ENCODE results near the gene U2AF1L4.
A peak's percentile ranks its signal among the peaks of the same experiment; 100 is the strongest.
"Not testable (repeated sequence)": the region's sequence is repeated elsewhere in the genome, so short reads cannot be mapped to it uniquely, and the experiment has no call there.

Gene U2AF1L4

DNA sequence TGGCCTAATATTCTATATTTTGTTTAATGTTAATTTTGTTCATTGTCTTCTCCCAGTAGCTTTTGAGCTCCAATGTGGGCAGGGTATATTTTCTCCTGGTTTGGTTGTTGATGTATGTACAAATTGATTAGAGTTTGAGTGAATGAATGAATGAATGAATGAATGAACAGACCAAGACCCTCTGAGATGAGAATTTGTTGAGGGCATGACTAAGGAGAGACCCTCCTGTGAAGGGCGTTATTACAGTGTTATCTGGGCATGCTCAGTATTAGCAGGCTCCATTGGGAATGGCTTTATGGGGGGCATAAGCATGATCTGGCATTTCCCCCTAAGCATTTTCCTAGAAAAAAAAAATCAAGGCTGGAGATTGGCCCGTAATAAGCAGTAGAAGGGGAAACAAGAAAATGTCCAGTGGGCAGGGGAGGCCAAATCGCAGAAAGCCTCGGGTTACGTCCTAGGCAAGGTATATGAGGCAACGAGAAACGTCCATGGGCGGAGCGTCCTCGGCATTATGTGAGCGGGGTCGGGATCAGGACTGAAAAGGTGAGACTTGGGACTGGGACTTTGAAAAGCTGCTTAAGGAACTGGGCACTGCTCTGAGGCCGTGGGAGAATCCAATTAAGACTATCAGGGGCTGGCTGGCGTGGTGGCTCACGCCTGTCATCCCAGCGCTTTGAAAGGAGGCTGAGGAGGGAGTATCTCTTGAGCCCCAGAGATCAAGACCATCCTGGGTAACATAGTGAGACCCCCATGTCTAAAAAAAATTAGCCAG lies 29.2 kb upstream of the U2AF1L4 start:
- no peak overlapping the region for H3K4me2 ChIP-seq (ENCODE audit: low read length, poor library complexity, severe bottlenecking)
- no peak for DNase-seq
- no peak overlapping the region for H2AFZ ChIP-seq (ENCODE audit: low read depth, low read length)
- no peak overlapping the region for H2BK15ac ChIP-seq (ENCODE audit: low read depth, poor library complexity, severe bottlenecking)
- H3K27me3 ChIP-seq (ENCODE audit: control insufficient read depth in 1 of 2, insufficient read depth in 1 of 2, low read length in 2 of 2), result no peaks in the 10 kb centered on the region
- peaks cover 14% of the 10 kb centered on the region for H3K79me1 ChIP-seq (replicated peaks; ENCODE audit: low read length, poor library complexity, severe bottlenecking)
- no peak overlapping the region for H3K14ac ChIP-seq (ENCODE audit: low read length in 2 of 2)
- peaks cover 14% of the 10 kb centered on the region for H3K4me1 ChIP-seq (ENCODE audit: control insufficient read depth, insufficient read depth, low read depth, low read length)
- no peak overlapping the region for H4K8ac ChIP-seq (ENCODE audit: low read length)
- peak overlapping the region in 1 of 2 experiments; percentile 79 for H3K4me3 ChIP-seq (ENCODE audit: insufficient read depth in 1 of 2, low read depth in 1 of 2, low read length in 2 of 2)
- H2BK5ac ChIP-seq (ENCODE audit: low read depth, low read length, poor library complexity, severe bottlenecking), result no peak overlapping the region
- peaks cover 9 to 10% of the 10 kb centered on the region in 2 experiments for H3K36me3 ChIP-seq (ENCODE audit: control insufficient read depth in 1 of 2, insufficient read depth in 2 of 2, low read depth in 1 of 2, low read length in 2 of 2)
- H2BK120ac ChIP-seq (ENCODE audit: low read depth, low read length), result no peak overlapping the region
- H3K4ac ChIP-seq (ENCODE audit: low read depth in 1 of 2, low read length in 2 of 2), result no peak overlapping the region
- H3K9ac ChIP-seq (ENCODE audit: low read length), result peak overlapping the region; percentile 48
- H3K27ac ChIP-seq (ENCODE audit: low read length, poor library complexity, severe bottlenecking), result no peak overlapping the region
- H2AK5ac ChIP-seq (ENCODE audit: low read length, severe bottlenecking), result no peak overlapping the region
- no peak overlapping the region for H3K23ac ChIP-seq (ENCODE audit: low read length in 2 of 2)
- H3K18ac ChIP-seq (ENCODE audit: low read depth in 1 of 2, low read length in 2 of 2), result no peak overlapping the region
- H3K9me3 ChIP-seq (ENCODE audit: control insufficient read depth, low read length), result no peaks in the 10 kb centered on the region
- no peak overlapping the region for H4K91ac ChIP-seq (ENCODE audit: low read length)
- H2BK12ac ChIP-seq (ENCODE audit: low read length in 2 of 2), result no peak overlapping the region
- 66% methylated on average over 16 of the region's 16 CpGs for WGBS

DNA sequence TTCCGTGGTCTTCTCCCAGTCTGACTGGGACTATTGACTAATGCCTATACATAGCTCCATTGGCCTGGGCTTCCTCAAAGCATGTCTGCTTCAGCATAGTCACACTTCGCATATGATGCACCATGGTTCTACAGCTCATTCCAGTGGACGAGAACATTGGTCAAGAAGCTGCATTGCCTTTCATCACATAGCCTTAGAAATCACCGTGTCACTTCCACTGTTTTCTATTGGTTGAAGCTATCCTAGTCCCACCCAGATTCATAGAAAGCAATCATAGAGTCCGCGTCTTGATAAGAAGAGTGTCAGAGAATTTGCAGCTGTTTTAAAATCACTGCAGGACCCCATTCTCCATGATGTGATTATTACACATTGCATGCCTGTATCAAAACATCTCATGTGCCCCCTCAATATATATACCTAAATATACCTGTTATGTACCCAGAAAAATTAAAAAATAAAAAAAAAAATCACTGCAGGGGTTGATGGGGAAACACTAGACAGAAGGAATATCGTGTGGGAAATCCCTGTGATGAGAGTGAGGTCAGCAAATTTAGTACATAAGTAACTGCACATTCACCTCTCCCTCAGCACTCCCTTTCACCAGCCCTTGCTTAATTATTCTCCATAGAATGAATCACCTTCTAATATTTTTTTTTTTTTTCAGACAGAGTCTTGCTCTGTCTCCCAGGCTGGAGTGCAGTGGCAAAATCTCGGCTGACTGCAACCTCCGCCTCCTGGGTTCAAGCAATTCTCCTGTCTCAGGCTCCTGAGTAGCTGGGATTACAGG lies 28.0 kb upstream of the U2AF1L4 start:
- no peak overlapping the region for H3K4me3 ChIP-seq (ENCODE audit: insufficient read depth in 1 of 2, low read depth in 1 of 2, low read length in 2 of 2)
- no peak overlapping the region for H3K4ac ChIP-seq (ENCODE audit: low read depth in 1 of 2, low read length in 2 of 2)
- H2AFZ ChIP-seq (ENCODE audit: low read depth, low read length), result no peak overlapping the region
- no peak overlapping the region for H2BK15ac ChIP-seq (ENCODE audit: low read depth, poor library complexity, severe bottlenecking)
- no peak overlapping the region for H3K14ac ChIP-seq (ENCODE audit: low read length in 2 of 2)
- no peak overlapping the region for H2BK12ac ChIP-seq (ENCODE audit: low read length in 2 of 2)
- no peaks in the 10 kb centered on the region for H3K9me3 ChIP-seq (ENCODE audit: control insufficient read depth, low read length)
- no peak overlapping the region for H2AK5ac ChIP-seq (ENCODE audit: low read length, severe bottlenecking)
- no peak overlapping the region for H3K23ac ChIP-seq (ENCODE audit: low read length in 2 of 2)
- peaks cover 10 to 11% of the 10 kb centered on the region in 2 experiments for H3K36me3 ChIP-seq (ENCODE audit: control insufficient read depth in 1 of 2, insufficient read depth in 2 of 2, low read depth in 1 of 2, low read length in 2 of 2)
- no peak overlapping the region for H4K91ac ChIP-seq (ENCODE audit: low read length)
- no peak overlapping the region for H3K27ac ChIP-seq (ENCODE audit: low read length, poor library complexity, severe bottlenecking)
- 80% methylated on average over 9 of the region's 9 CpGs for WGBS
- no peak overlapping the region for H3K18ac ChIP-seq (ENCODE audit: low read depth in 1 of 2, low read length in 2 of 2)
- H3K9ac ChIP-seq (ENCODE audit: low read length), result no peak overlapping the region
- no peak overlapping the region for H3K4me2 ChIP-seq (ENCODE audit: low read length, poor library complexity, severe bottlenecking)
- peak; percentile 46 for DNase-seq
- H3K27me3 ChIP-seq (ENCODE audit: control insufficient read depth in 1 of 2, insufficient read depth in 1 of 2, low read length in 2 of 2), result no peaks in the 10 kb centered on the region
- no peak overlapping the region for H2BK5ac ChIP-seq (ENCODE audit: low read depth, low read length, poor library complexity, severe bottlenecking)
- no peak overlapping the region for H4K8ac ChIP-seq (ENCODE audit: low read length)
- peaks cover 14% of the 10 kb centered on the region for H3K79me1 ChIP-seq (replicated peaks; ENCODE audit: low read length, poor library complexity, severe bottlenecking)
- no peak overlapping the region for H2BK120ac ChIP-seq (ENCODE audit: low read depth, low read length)
- H3K4me1 ChIP-seq (ENCODE audit: control insufficient read depth, insufficient read depth, low read depth, low read length), result peaks cover 14% of the 10 kb centered on the region

DNA sequence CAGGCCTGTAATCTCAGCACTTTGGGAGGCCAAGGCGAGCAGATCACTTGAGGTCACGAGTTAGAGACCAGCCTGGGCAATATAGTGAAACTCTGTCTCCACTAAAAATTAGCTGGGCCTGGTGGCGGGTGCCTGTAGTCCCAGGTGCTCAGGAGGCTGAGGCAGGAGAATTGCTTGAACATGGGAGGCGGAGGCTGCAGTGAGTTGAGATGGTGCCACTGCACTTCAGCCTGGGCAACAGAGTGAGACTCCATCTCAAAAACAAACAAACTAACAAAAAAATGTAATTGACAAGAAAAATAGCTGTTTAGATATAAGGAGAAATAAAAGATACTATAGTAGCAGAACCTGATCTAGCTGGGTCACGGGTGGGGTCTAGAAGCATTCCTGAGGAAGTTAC lies 27.1 kb upstream of the U2AF1L4 start:
- not testable (repeated sequence) for H2BK15ac ChIP-seq (ENCODE audit: low read depth, poor library complexity, severe bottlenecking); H3K27ac ChIP-seq (ENCODE audit: low read length, poor library complexity, severe bottlenecking); H3K4ac ChIP-seq (ENCODE audit: low read depth in 1 of 2, low read length in 2 of 2); H3K4me2 ChIP-seq (ENCODE audit: low read length, poor library complexity, severe bottlenecking); H3K18ac ChIP-seq (ENCODE audit: low read depth in 1 of 2, low read length in 2 of 2); H4K91ac ChIP-seq (ENCODE audit: low read length); H3K9me3 ChIP-seq (ENCODE audit: control insufficient read depth, low read length); H3K23ac ChIP-seq (ENCODE audit: low read length in 2 of 2); H2BK12ac ChIP-seq (ENCODE audit: low read length in 2 of 2); H3K14ac ChIP-seq (ENCODE audit: low read length in 2 of 2); H3K27me3 ChIP-seq (ENCODE audit: control insufficient read depth in 1 of 2, insufficient read depth in 1 of 2, low read length in 2 of 2); H3K4me3 ChIP-seq (ENCODE audit: insufficient read depth in 1 of 2, low read depth in 1 of 2, low read length in 2 of 2); H4K8ac ChIP-seq (ENCODE audit: low read length); H2AK5ac ChIP-seq (ENCODE audit: low read length, severe bottlenecking); H2AFZ ChIP-seq (ENCODE audit: low read depth, low read length); H2BK5ac ChIP-seq (ENCODE audit: low read depth, low read length, poor library complexity, severe bottlenecking); H2BK120ac ChIP-seq (ENCODE audit: low read depth, low read length); DNase-seq; H3K9ac ChIP-seq (ENCODE audit: low read length)
- WGBS, result 96% methylated on average over 4 of the region's 5 CpGs
- Histone ChIP-seq H3K4me1 (ENCODE audit: control insufficient read depth, insufficient read depth, low read depth, low read length) (peaks cover 22% of the 10 kb centered on the region), H3K79me1 (replicated peaks; ENCODE audit: low read length, poor library complexity, severe bottlenecking) (peaks cover 18% of the 10 kb centered on the region), H3K36me3 (ENCODE audit: control insufficient read depth in 1 of 2, insufficient read depth in 2 of 2, low read depth in 1 of 2, low read length in 2 of 2) (peaks cover 11 to 16% of the 10 kb centered on the region in 2 experiments)

DNA sequence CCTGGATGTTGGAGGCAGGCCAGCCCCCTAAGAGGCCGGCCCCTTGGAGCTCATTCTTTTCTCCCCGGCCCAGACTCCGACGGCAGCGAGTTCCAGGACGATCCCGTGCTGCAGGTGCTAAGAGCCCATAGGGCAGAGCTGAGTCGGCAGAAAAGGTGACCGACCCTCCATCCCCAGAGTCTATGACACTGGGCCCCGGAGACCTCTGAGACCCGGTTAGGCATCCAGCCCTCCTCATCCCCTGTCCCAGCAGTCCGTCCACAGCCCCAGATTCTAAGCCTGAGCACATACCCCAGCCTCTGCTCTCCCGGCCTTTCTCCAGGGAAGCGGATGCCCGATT lies 22.8 kb upstream of the U2AF1L4 start:
- 76% methylated on average over 15 of the region's 15 CpGs for WGBS

More for the DNA sequence above, 22.8 kb upstream of the U2AF1L4 start:
- Histone ChIP-seq H3K4me1 (ENCODE audit: control insufficient read depth, insufficient read depth, low read depth, low read length) (peaks cover 12% of the 10 kb centered on the region), H2BK15ac (ENCODE audit: low read depth, poor library complexity, severe bottlenecking) (no peak overlapping the region), H3K18ac (ENCODE audit: low read depth in 1 of 2, low read length in 2 of 2) (no peak overlapping the region), H2BK12ac (ENCODE audit: low read length in 2 of 2) (no peak overlapping the region), H4K8ac (ENCODE audit: low read length) (no peak overlapping the region), H2BK5ac (ENCODE audit: low read depth, low read length, poor library complexity, severe bottlenecking) (no peak overlapping the region), H3K9me3 (ENCODE audit: control insufficient read depth, low read length) (no peaks in the 10 kb centered on the region), H3K79me1 (replicated peaks; ENCODE audit: low read length, poor library complexity, severe bottlenecking) (peaks cover 12% of the 10 kb centered on the region), H3K4ac (ENCODE audit: low read depth in 1 of 2, low read length in 2 of 2) (no peak overlapping the region), H3K27me3 (ENCODE audit: control insufficient read depth in 1 of 2, insufficient read depth in 1 of 2, low read length in 2 of 2) (no peaks in the 10 kb centered on the region), H4K91ac (ENCODE audit: low read length) (no peak overlapping the region), H3K36me3 (ENCODE audit: control insufficient read depth in 1 of 2, insufficient read depth in 2 of 2, low read depth in 1 of 2, low read length in 2 of 2) (peaks cover 35 to 46% of the 10 kb centered on the region in 2 experiments), H2AFZ (ENCODE audit: low read depth, low read length) (no peak overlapping the region), H3K4me3 (ENCODE audit: insufficient read depth in 1 of 2, low read depth in 1 of 2, low read length in 2 of 2) (no peak overlapping the region), H3K9ac (ENCODE audit: low read length) (no peak overlapping the region), H3K23ac (ENCODE audit: low read length in 2 of 2) (no peak overlapping the region), H3K4me2 (ENCODE audit: low read length, poor library complexity, severe bottlenecking) (no peak overlapping the region), H2AK5ac (ENCODE audit: low read length, severe bottlenecking) (no peak overlapping the region), H3K27ac (ENCODE audit: low read length, poor library complexity, severe bottlenecking) (no peak overlapping the region), H2BK120ac (ENCODE audit: low read depth, low read length) (no peak overlapping the region), H3K14ac (ENCODE audit: low read length in 2 of 2) (no peak overlapping the region)
- no peak for DNase-seq

Data from mesenchymal stem cell (in vitro differentiated cells and primary cell).